GM12878 (cell line): ENCODE measurements around the gene LST1. TPM values are rescaled to one million over a fixed set of nuclear protein-coding genes. Genes with fewer than 3 reads are reported as not detected.

ENCODE experiments used
- CBFB ChIP-seq: IDR thresholded peaks from 2 replicates; pipeline ENCODE4 v1.6.1; 2016; ENCODE audit warnings: antibody characterized with exemption, low read depth
- CHD2 ChIP-seq: IDR thresholded peaks from 2 replicates; pipeline ENCODE4 v1.6.1; 2011; ENCODE audit warnings: low read depth, low read length, improper control_type of control experiment, borderline replicate concordance
- CHD4 ChIP-seq: fragments of 200-600 bp; sonication (generic); IDR thresholded peaks from 2 replicates; pipeline ENCODE4 v1.6.1; 2016; ENCODE audit warnings: mild to moderate bottlenecking
- DPF2 ChIP-seq: fragments of 450-650 bp; IDR thresholded peaks from 2 replicates; pipeline ENCODE4 v1.6.1; 2017; ENCODE audit warnings: mild to moderate bottlenecking
- JUNB ChIP-seq: IDR thresholded peaks from 2 replicates; pipeline ENCODE4 v1.6.1; 2016; ENCODE audit warnings: antibody characterized with exemption, mild to moderate bottlenecking
- NFYB ChIP-seq: IDR thresholded peaks from 2 replicates; pipeline ENCODE4 v1.6.1; 2011; ENCODE audit warnings: low read depth, mild to moderate bottlenecking, low read length, improper control_type of control experiment, moderate library complexity; ENCODE audit not compliant: insufficient read depth
- NRF1 ChIP-seq: conservative IDR thresholded peaks from 2 replicates; pipeline ENCODE4 v1.6.1; 2011; ENCODE audit warnings: mild to moderate bottlenecking, low read depth, low read length, improper control_type of control experiment
- PAX8 ChIP-seq: fragments of 450-650 bp; IDR thresholded peaks from 2 replicates; pipeline ENCODE4 v1.6.1; 2017; ENCODE audit warnings: mild to moderate bottlenecking, moderate library complexity
- POLR2AphosphoS2 ChIP-seq: IDR thresholded peaks from 2 replicates; pipeline ENCODE4 v1.6.1; 2011; ENCODE audit warnings: low read depth, mild to moderate bottlenecking, low read length, improper control_type of control experiment, moderate library complexity
- RAD51 ChIP-seq: fragments of 450-650 bp; IDR thresholded peaks from 2 replicates; pipeline ENCODE4 v1.6.1; 2016; ENCODE audit warnings: moderate library complexity, mild to moderate bottlenecking, inconsistent platforms
- RBBP5 ChIP-seq: fragments of 200-600 bp; sonication (generic); conservative IDR thresholded peaks from 2 replicates; pipeline ENCODE4 v1.6.1; 2016
- RELA ChIP-seq: fragments of 450-650 bp; IDR thresholded peaks from 2 replicates; pipeline ENCODE4 v1.8.0; 2014; ENCODE audit warnings: borderline replicate concordance; ENCODE audit not compliant: partially characterized antibody
- RUNX3 ChIP-seq: IDR thresholded peaks from 2 replicates; pipeline ENCODE4 v1.6.1; 2012; ENCODE audit warnings: low read length, inconsistent platforms
- TCF3 ChIP-seq: IDR thresholded peaks from 2 replicates; pipeline ENCODE4 v1.6.1; 2012; ENCODE audit warnings: low read depth, mild to moderate bottlenecking, low read length, borderline replicate concordance; ENCODE audit not compliant: insufficient read depth
- YBX1 ChIP-seq: fragments of 450-650 bp; IDR thresholded peaks from 2 replicates; pipeline ENCODE4 v1.6.1; 2016; ENCODE audit warnings: antibody characterized with exemption
- polyA plus RNA-seq, 11 experiments: library from polyadenylated mRNA; depleted of rRNA in 4 of 11; unstranded in 6 of 11; stranded (reverse) in 5 of 11; fragments of >200 nt; fragmentation: Nextera tagmentation in 4 of 11; fragmentation: Illumina TruSeq in 1 of 11; extraction: Ambion mirVana in 4 of 11; extraction: Trizol in 1 of 11; gene quantifications; 1 replicate in 1 of 11; 2 replicates in 10 of 11; pipeline versions ENCODE4 v1.2.1 to v1.2.3, GENCODE V29; 2011 to 2016; ENCODE audit warnings: inconsistent platforms in 2 of 11, missing spikeins in 2 of 11, low read depth in 1 of 11
- total RNA-seq, 4 experiments: library from RNA; depleted of rRNA in 3 of 4; stranded (reverse); fragments of >200 nt in 3 of 4; fragmentation: Illumina TruSeq in 1 of 4; extraction: Trizol in 1 of 4; gene quantifications; 2 replicates each; pipeline versions ENCODE4 v1.2.1 to v1.2.3, GENCODE V29; 2013 to 2021
- TF ChIP-seq, protein P1 (sequence below): fragments of 450-650 bp; IDR thresholded peaks from 2 replicates; pipeline ENCODE4 v1.6.1; 2017; ENCODE audit warnings: mild to moderate bottlenecking, moderate library complexity
- TF ChIP-seq, protein P2 (sequence below): IDR thresholded peaks from 2 replicates; pipeline ENCODE4 v1.6.1; 2012; ENCODE audit warnings: mild to moderate bottlenecking, low read depth, low read length
- TF ChIP-seq, protein P3 (sequence below): fragments of 450-650 bp; IDR thresholded peaks from 2 replicates; pipeline ENCODE4 v1.6.1; 2017; ENCODE audit warnings: mild to moderate bottlenecking
- TF ChIP-seq, protein P4 (sequence below): IDR thresholded peaks from 2 replicates; pipeline ENCODE4 v1.6.1; 2012; ENCODE audit warnings: low read length, inconsistent platforms
- TF ChIP-seq, protein P5 (sequence below): IDR thresholded peaks from 2 replicates; pipeline ENCODE4 v1.6.1; 2011; ENCODE audit warnings: borderline replicate concordance, low read depth, mild to moderate bottlenecking, moderate library complexity, low read length; ENCODE audit not compliant: insufficient read depth, poor library complexity, severe bottlenecking

The LST1 gene
- total and polyA plus RNA-seq, 10 of the 15 experiments (the other 5 are each of a cell fraction or from before 2014, with no cell fraction given): 4.1 to 35.5 (median 16.4) TPM

DNA sequence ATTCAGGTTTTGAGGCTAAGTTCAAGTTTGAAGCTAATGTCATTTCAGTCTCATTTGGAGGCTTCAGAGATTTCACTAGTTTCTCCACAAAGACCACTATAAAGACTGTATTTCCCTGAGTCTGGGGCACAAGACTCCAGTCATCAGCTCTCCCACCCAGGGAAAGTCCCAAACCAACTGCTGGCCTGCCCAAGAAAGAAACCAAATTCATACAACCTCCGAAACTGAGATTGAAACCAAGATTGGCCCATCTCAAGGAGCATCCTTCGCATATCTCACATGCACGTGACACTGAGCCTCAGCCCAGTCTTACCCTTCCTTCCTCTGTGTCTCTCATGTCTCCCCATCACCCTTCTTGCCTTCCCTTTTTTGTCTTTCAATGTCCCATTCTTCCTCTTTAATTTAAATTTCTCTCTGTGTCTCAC is 17.5 kb upstream of the LST1 start (continued):
- TF ChIP-seq, protein P1, sequence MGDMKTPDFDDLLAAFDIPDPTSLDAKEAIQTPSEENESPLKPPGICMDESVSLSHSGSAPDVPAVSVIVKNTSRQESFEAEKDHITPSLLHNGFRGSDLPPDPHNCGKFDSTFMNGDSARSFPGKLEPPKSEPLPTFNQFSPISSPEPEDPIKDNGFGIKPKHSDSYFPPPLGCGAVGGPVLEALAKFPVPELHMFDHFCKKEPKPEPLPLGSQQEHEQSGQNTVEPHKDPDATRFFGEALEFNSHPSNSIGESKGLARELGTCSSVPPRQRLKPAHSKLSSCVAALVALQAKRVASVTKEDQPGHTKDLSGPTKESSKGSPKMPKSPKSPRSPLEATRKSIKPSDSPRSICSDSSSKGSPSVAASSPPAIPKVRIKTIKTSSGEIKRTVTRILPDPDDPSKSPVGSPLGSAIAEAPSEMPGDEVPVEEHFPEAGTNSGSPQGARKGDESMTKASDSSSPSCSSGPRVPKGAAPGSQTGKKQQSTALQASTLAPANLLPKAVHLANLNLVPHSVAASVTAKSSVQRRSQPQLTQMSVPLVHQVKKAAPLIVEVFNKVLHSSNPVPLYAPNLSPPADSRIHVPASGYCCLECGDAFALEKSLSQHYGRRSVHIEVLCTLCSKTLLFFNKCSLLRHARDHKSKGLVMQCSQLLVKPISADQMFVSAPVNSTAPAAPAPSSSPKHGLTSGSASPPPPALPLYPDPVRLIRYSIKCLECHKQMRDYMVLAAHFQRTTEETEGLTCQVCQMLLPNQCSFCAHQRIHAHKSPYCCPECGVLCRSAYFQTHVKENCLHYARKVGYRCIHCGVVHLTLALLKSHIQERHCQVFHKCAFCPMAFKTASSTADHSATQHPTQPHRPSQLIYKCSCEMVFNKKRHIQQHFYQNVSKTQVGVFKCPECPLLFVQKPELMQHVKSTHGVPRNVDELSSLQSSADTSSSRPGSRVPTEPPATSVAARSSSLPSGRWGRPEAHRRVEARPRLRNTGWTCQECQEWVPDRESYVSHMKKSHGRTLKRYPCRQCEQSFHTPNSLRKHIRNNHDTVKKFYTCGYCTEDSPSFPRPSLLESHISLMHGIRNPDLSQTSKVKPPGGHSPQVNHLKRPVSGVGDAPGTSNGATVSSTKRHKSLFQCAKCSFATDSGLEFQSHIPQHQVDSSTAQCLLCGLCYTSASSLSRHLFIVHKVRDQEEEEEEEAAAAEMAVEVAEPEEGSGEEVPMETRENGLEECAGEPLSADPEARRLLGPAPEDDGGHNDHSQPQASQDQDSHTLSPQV: no peak
- TF ChIP-seq YBX1 (no peak), POLR2AphosphoS2 (no peak), RUNX3 (no peak), CBFB (peak; percentile 65; the same call in 1 of the 2 replicates), NFYB (no peak), NRF1 (no peak), RAD51 (peak; percentile 94), RELA (peak; percentile 68), RBBP5 (no peak), CHD2 (no peak), DPF2 (peak; percentile 85), JUNB (peak; percentile 42), PAX8 (no peak), CHD4 (no peak), TCF3 (no peak)
- TF ChIP-seq, protein P2, sequence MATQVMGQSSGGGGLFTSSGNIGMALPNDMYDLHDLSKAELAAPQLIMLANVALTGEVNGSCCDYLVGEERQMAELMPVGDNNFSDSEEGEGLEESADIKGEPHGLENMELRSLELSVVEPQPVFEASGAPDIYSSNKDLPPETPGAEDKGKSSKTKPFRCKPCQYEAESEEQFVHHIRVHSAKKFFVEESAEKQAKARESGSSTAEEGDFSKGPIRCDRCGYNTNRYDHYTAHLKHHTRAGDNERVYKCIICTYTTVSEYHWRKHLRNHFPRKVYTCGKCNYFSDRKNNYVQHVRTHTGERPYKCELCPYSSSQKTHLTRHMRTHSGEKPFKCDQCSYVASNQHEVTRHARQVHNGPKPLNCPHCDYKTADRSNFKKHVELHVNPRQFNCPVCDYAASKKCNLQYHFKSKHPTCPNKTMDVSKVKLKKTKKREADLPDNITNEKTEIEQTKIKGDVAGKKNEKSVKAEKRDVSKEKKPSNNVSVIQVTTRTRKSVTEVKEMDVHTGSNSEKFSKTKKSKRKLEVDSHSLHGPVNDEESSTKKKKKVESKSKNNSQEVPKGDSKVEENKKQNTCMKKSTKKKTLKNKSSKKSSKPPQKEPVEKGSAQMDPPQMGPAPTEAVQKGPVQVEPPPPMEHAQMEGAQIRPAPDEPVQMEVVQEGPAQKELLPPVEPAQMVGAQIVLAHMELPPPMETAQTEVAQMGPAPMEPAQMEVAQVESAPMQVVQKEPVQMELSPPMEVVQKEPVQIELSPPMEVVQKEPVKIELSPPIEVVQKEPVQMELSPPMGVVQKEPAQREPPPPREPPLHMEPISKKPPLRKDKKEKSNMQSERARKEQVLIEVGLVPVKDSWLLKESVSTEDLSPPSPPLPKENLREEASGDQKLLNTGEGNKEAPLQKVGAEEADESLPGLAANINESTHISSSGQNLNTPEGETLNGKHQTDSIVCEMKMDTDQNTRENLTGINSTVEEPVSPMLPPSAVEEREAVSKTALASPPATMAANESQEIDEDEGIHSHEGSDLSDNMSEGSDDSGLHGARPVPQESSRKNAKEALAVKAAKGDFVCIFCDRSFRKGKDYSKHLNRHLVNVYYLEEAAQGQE: no peak
- TF ChIP-seq, protein P3, sequence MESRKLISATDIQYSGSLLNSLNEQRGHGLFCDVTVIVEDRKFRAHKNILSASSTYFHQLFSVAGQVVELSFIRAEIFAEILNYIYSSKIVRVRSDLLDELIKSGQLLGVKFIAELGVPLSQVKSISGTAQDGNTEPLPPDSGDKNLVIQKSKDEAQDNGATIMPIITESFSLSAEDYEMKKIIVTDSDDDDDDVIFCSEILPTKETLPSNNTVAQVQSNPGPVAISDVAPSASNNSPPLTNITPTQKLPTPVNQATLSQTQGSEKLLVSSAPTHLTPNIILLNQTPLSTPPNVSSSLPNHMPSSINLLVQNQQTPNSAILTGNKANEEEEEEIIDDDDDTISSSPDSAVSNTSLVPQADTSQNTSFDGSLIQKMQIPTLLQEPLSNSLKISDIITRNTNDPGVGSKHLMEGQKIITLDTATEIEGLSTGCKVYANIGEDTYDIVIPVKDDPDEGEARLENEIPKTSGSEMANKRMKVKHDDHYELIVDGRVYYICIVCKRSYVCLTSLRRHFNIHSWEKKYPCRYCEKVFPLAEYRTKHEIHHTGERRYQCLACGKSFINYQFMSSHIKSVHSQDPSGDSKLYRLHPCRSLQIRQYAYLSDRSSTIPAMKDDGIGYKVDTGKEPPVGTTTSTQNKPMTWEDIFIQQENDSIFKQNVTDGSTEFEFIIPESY: no peak
- TF ChIP-seq, protein P4, sequence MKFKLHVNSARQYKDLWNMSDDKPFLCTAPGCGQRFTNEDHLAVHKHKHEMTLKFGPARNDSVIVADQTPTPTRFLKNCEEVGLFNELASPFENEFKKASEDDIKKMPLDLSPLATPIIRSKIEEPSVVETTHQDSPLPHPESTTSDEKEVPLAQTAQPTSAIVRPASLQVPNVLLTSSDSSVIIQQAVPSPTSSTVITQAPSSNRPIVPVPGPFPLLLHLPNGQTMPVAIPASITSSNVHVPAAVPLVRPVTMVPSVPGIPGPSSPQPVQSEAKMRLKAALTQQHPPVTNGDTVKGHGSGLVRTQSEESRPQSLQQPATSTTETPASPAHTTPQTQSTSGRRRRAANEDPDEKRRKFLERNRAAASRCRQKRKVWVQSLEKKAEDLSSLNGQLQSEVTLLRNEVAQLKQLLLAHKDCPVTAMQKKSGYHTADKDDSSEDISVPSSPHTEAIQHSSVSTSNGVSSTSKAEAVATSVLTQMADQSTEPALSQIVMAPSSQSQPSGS: no peak
- TF ChIP-seq, protein P5, sequence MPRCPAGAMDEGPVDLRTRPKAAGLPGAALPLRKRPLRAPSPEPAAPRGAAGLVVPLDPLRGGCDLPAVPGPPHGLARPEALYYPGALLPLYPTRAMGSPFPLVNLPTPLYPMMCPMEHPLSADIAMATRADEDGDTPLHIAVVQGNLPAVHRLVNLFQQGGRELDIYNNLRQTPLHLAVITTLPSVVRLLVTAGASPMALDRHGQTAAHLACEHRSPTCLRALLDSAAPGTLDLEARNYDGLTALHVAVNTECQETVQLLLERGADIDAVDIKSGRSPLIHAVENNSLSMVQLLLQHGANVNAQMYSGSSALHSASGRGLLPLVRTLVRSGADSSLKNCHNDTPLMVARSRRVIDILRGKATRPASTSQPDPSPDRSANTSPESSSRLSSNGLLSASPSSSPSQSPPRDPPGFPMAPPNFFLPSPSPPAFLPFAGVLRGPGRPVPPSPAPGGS: peak; percentile 89
